NCI-H82 treated with DMSO at 0.1 percent for 48 hours (cell line): ENCODE results near the gene KIF5A.
"Not testable (repeated sequence)": the region's sequence is repeated elsewhere in the genome, so short reads cannot be mapped to it uniquely, and the experiment has no call there.

ENCODE experiments used
- DNase-seq: peaks from one replicate; lab custom pipeline; 2025; ENCODE audit not compliant: unreplicated experiment; lab: John Stamatoyannopoulos, UW

KIF5A gene

GRCh38 chr12:57581802-57582201 is 32.0 kb downstream of the KIF5A start:
- no peak for DNase-seq

- DNase-seq = no peak
Observed at GRCh38 chr12:57582440-57582839, 32.6 kb downstream of the KIF5A start.

- DNase-seq = peak; percentile 60
Observed at GRCh38 chr12:57583008-57583831, 33.4 kb downstream of the KIF5A start.

GRCh38 chr12:57584050-57584449 is 34.2 kb downstream of the KIF5A start:
- no peak for DNase-seq

GRCh38 chr12:57584690-57585089 is 34.8 kb downstream of the KIF5A start:
- no peak for DNase-seq

GRCh38 chr12:57585156-57585555 is 35.3 kb downstream of the KIF5A start:
- DNase-seq = no peak

GRCh38 chr12:57586128-57586527 is 36.3 kb downstream of the KIF5A start:
- DNase-seq = no peak

- DNase-seq = no peak
Observed at GRCh38 chr12:57586832-57587429, 37.1 kb downstream of the KIF5A start.

- not testable (repeated sequence) for DNase-seq
Observed at GRCh38 chr12:57588951-57589610, 39.2 kb downstream of the KIF5A start.

- no peak for DNase-seq
Observed at GRCh38 chr12:57590479-57590863, 40.6 kb downstream of the KIF5A start.

- peak; percentile 31 for DNase-seq
Observed at GRCh38 chr12:57590864-57591781, 41.3 kb downstream of the KIF5A start, which contains the start of gene PIP4K2C. Gene PIP4K2C (plus strand): TSS chr12:57591192. CDS start chr12:57591290, 98 bp downstream.

GRCh38 chr12:57591782-57592325 is 42.0 kb downstream of the KIF5A start:
- DNase-seq = no peak

- DNase-seq = no peak
Observed at GRCh38 chr12:57592551-57593165, 42.8 kb downstream of the KIF5A start.

GRCh38 chr12:57593187-57593586 is 43.3 kb downstream of the KIF5A start:
- peak; percentile 69 for DNase-seq

GRCh38 chr12:57600395-57600794 is 50.6 kb downstream of the KIF5A start:
- no peak for DNase-seq

- DNase-seq = peak; percentile 58
Observed at GRCh38 chr12:57602544-57602943, 52.7 kb downstream of the KIF5A start.

GRCh38 chr12:57603324-57603723 is 53.5 kb downstream of the KIF5A start:
- no peak for DNase-seq

- no peak for DNase-seq
Observed at GRCh38 chr12:57603815-57604453, 54.1 kb downstream of the KIF5A start.

GRCh38 chr12:57604454-57604991 is 54.7 kb downstream of the KIF5A start, which contains the start of gene DTX3:
Gene DTX3 (plus strand): TSS chr12:57604824. CDS start chr12:57606518, 1,694 bp downstream.
- DNase-seq = peak; percentile 26
